Muscle of back (tissue), 13 donors: ENCODE data around the gene FAM229B. TPM values are rescaled to one million over a fixed set of nuclear protein-coding genes. Genes with fewer than 3 reads are reported as not detected.
"Not testable (repeated sequence)": the region's sequence is repeated elsewhere in the genome, so short reads cannot be mapped to it uniquely, and the experiment has no call there.

Experiments
- DNase-seq, 3 donors: peaks; one replicate each; pipeline versions ENCODE4 v3.0.0 to v3.0.0-alpha.2; 2013
- long read RNA-seq, 9 donors: transcript quantifications; one replicate each; lab custom pipeline, GENCODE V29; 2026
- polyA plus RNA-seq, 10 donors: library from polyadenylated mRNA; unstranded; fragments of 120-200 nt; gene quantifications; one replicate each; pipeline ENCODE4 v1.2.1, GENCODE V29; 2013; ENCODE audit not compliant: insufficient read length in 10 of 10

The FAM229B gene
- 10 to 100 TPM; 17.8 to 26.8 (median 22.1) TPM for polyA plus RNA-seq
- long read RNA-seq, donor 1, transcript FAM229B-201 (4 exons, 2,543 nt), result major isoform, 11 of 11 reads
- long read RNA-seq, donor 1, partial matches to known transcripts, result 0 of 11 reads
- long read RNA-seq, donor 1, other reads (novel, unspliced or antisense), result 0 of 11 reads
- long read RNA-seq, donor 2, transcript FAM229B-201 (4 exons, 2,543 nt), result major isoform, 14 of 30 reads
- long read RNA-seq, donor 2, partial matches to known transcripts, result 11 of 30 reads
- long read RNA-seq, donor 2, other reads (novel, unspliced or antisense), result 5 of 30 reads
- long read RNA-seq, donor 3, result 0 reads
- long read RNA-seq, donor 4, transcript FAM229B-201 (4 exons, 2,543 nt), result major isoform, 10 of 11 reads
- long read RNA-seq, donor 4, partial matches to known transcripts, result 0 of 11 reads
- long read RNA-seq, donor 4, other reads (novel, unspliced or antisense), result 0 of 11 reads
- long read RNA-seq, donor 5, transcript FAM229B-201 (4 exons, 2,543 nt), result major isoform, 12 of 12 reads
- long read RNA-seq, donor 5, partial matches to known transcripts, result 0 of 12 reads
- long read RNA-seq, donor 5, other reads (novel, unspliced or antisense), result 0 of 12 reads
- long read RNA-seq, donor 6, transcript FAM229B-201 (4 exons, 2,543 nt), result major isoform, 13 of 13 reads
- long read RNA-seq, donor 6, partial matches to known transcripts, result 0 of 13 reads
- long read RNA-seq, donor 6, other reads (novel, unspliced or antisense), result 0 of 13 reads
- long read RNA-seq, donor 7, transcript FAM229B-201 (4 exons, 2,543 nt), result major isoform, 12 of 12 reads
- long read RNA-seq, donor 7, partial matches to known transcripts, result 0 of 12 reads
- long read RNA-seq, donor 7, other reads (novel, unspliced or antisense), result 0 of 12 reads
- long read RNA-seq, donor 8, transcript FAM229B-201 (4 exons, 2,543 nt), result major isoform, 7 of 24 reads
- long read RNA-seq, donor 8, partial matches to known transcripts, result 17 of 24 reads
- long read RNA-seq, donor 8, other reads (novel, unspliced or antisense), result 0 of 24 reads
- long read RNA-seq, donor 9, partial matches to known transcripts, result 0 of 4 reads
- long read RNA-seq, donor 9, other reads (novel, unspliced or antisense), result 0 of 4 reads

- DNase-seq, result peak; percentile 95 to 98 (median 96)
These were observed at the start of gene FAM229B, which contains the start of gene TUBE1 for GRCh38 chr6:112087136-112087911. Gene FAM229B, plus strand, starts transcription at chr6:112087591. Its CDS starts 11,693 bp downstream, at chr6:112099284. Gene TUBE1, minus strand, starts transcription at chr6:112087482. Its CDS starts 48 bp downstream, at chr6:112087434.

- DNase-seq, result peak in 1 of 3 donors; percentile 77
These were observed 49.6 kb upstream of the FAM229B start for GRCh38 chr6:112037783-112038216.

GRCh38 chr6:112038268-112038667 is 49.1 kb upstream of the FAM229B start:
- DNase-seq, result no peak

- no peak for DNase-seq
These were observed 48.5 kb upstream of the FAM229B start for GRCh38 chr6:112038756-112039430.

GRCh38 chr6:112039431-112039770 is 48.0 kb upstream of the FAM229B start:
- DNase-seq, result no peak

- DNase-seq, result no peak
These were observed 46.4 kb upstream of the FAM229B start for GRCh38 chr6:112040956-112041355.

GRCh38 chr6:112041535-112041934 is 45.9 kb upstream of the FAM229B start:
- no peak for DNase-seq

GRCh38 chr6:112043032-112044007 is 44.1 kb upstream of the FAM229B start:
- peak; percentile 92 to 97 (median 94) for DNase-seq

- DNase-seq, result no peak
These were observed 43.2 kb upstream of the FAM229B start for GRCh38 chr6:112044196-112044595.

GRCh38 chr6:112044856-112045255 is 42.5 kb upstream of the FAM229B start:
- DNase-seq, result peak in 1 of 3 donors; percentile 91

GRCh38 chr6:112047523-112047922 is 39.9 kb upstream of the FAM229B start:
- not testable (repeated sequence) for DNase-seq

- DNase-seq, result no peak
These were observed 38.2 kb upstream of the FAM229B start for GRCh38 chr6:112049026-112049799.

- DNase-seq, result no peak
These were observed 37.4 kb upstream of the FAM229B start for GRCh38 chr6:112049996-112050395.

GRCh38 chr6:112050429-112050828 is 37.0 kb upstream of the FAM229B start:
- DNase-seq, result no peak

GRCh38 chr6:112051251-112051740 is 36.1 kb upstream of the FAM229B start:
- DNase-seq, result not testable (repeated sequence)

- no peak for DNase-seq
These were observed 33.4 kb upstream of the FAM229B start, which contains the start of gene CCN6 for GRCh38 chr6:112054001-112054400. Gene CCN6, plus strand, starts transcription at chr6:112054104. Its CDS starts 254 bp downstream, at chr6:112054358.

- no peak for DNase-seq
These were observed 32.7 kb upstream of the FAM229B start for GRCh38 chr6:112054555-112055190.
